Left ventricle myocardium inferior (tissue), 1 donor: Measurements from ENCODE around the gene CCDC74A. TPM values are rescaled to one million over a fixed set of nuclear protein-coding genes. Genes with fewer than 3 reads are reported as not detected.
"Not testable (repeated sequence)": the region's sequence is repeated elsewhere in the genome, so short reads cannot be mapped to it uniquely, and the experiment has no call there.

Source experiments
- DNase-seq: peaks from one replicate; pipeline ENCODE4 v3.0.0-alpha.2; 2020
- H3K27ac ChIP-seq: fragments of 200-600 bp; replicated peaks from 2 replicates; pipeline ENCODE4 v1.8.0; 2021
- H3K27me3 ChIP-seq: fragments of 200-600 bp; 2 replicates; pipeline ENCODE4 v1.8.0; 2021; ENCODE audit warnings: low read depth
- H3K36me3 ChIP-seq: fragments of 200-600 bp; 2 replicates; pipeline ENCODE4 v1.8.0; 2021
- H3K4me1 ChIP-seq: fragments of 200-600 bp; 2 replicates; pipeline ENCODE4 v1.8.0; 2021
- H3K4me3 ChIP-seq: fragments of 200-600 bp; 2 replicates; pipeline ENCODE4 v1.8.0; 2021; ENCODE audit warnings: mild to moderate bottlenecking, moderate library complexity
- H3K9me3 ChIP-seq: fragments of 200-600 bp; replicated peaks from 2 replicates; pipeline ENCODE4 v1.8.0; 2021
- CTCF ChIP-seq: fragments of 200-600 bp; IDR thresholded peaks from 2 replicates; pipeline ENCODE4 v1.8.0; 2021; ENCODE audit warnings: antibody characterized with exemption, mild to moderate bottlenecking, borderline replicate concordance
- intact Hi-C: fragments of 100-400 bp; cut with micrococcal nuclease; formaldehyde crosslinking; loops from one replicate; pipeline ENCODE4 v1.11.0; 2022
- total RNA-seq: library from RNA; stranded (reverse); fragmentation: NEBNext Ultra II Directional; extraction: Animal tissue kit (Norgen Biotek cat#: 25700); gene quantifications from one replicate; pipeline ENCODE4 v1.2.1, GENCODE V29; 2021
- donor health status: DM: no; HTN: yes; CAD: no; lungs with severe emphysema.

Gene CCDC74A
- total RNA-seq, 1 donor from 2014 or later = 1.1 TPM

GRCh38 chr2:131516621-131517020 is 11.1 kb upstream of the CCDC74A start:
- peaks cover 20% of the 10 kb centered on the region for H3K36me3 ChIP-seq
- intact Hi-C loops = not testable (repeated sequence)
- peak; percentile 59 for DNase-seq

GRCh38 chr2:131517106-131517831 is 10.4 kb upstream of the CCDC74A start:
- peaks cover 20% of the 10 kb centered on the region for H3K36me3 ChIP-seq
- no peak overlapping the region for H3K27ac ChIP-seq
- no peak for TF ChIP-seq CTCF
- H3K27me3 ChIP-seq = no peaks in the 10 kb centered on the region
- intact Hi-C loops = no loop called here
- peaks cover 5% of the 10 kb centered on the region for H3K4me1 ChIP-seq
- H3K4me3 ChIP-seq = no peak overlapping the region
- DNase-seq = no peak
- no peaks in the 10 kb centered on the region for H3K9me3 ChIP-seq

More at GRCh38 chr2:131516621-131517020, 11.1 kb upstream of the CCDC74A start:
- H3K4me3 ChIP-seq, H3K4me1 ChIP-seq, H3K27ac ChIP-seq, H3K9me3 ChIP-seq, H3K27me3 ChIP-seq: not testable (repeated sequence)
- TF ChIP-seq CTCF = peak; percentile 57

- intact Hi-C loops, H3K4me1 ChIP-seq, DNase-seq, H3K27me3 ChIP-seq, H3K4me3 ChIP-seq, H3K27ac ChIP-seq, H3K9me3 ChIP-seq: not testable (repeated sequence)
- peaks cover 20% of the 10 kb centered on the region for H3K36me3 ChIP-seq
Observed at GRCh38 chr2:131517856-131518255, 9.8 kb upstream of the CCDC74A start.

GRCh38 chr2:131518531-131518930 is 9.2 kb upstream of the CCDC74A start:
- DNase-seq, H3K9me3 ChIP-seq, intact Hi-C loops, H3K27ac ChIP-seq, H3K4me3 ChIP-seq, H3K4me1 ChIP-seq, H3K27me3 ChIP-seq: not testable (repeated sequence)
- H3K36me3 ChIP-seq = peaks cover 20% of the 10 kb centered on the region

GRCh38 chr2:131519466-131519865 is 8.2 kb upstream of the CCDC74A start:
- no peak for TF ChIP-seq CTCF
- Histone ChIP-seq H3K36me3 (peaks cover 20% of the 10 kb centered on the region), H3K4me3 (no peak overlapping the region), H3K4me1 (peaks cover 5% of the 10 kb centered on the region), H3K9me3 (no peaks in the 10 kb centered on the region), H3K27me3 (no peaks in the 10 kb centered on the region), H3K27ac (no peak overlapping the region)
- DNase-seq = no peak
- intact Hi-C loops = no loop called here

GRCh38 chr2:131519871-131520470 is 7.7 kb upstream of the CCDC74A start:
- intact Hi-C loops, H3K4me1 ChIP-seq, H3K4me3 ChIP-seq, H3K9me3 ChIP-seq, DNase-seq, H3K27ac ChIP-seq, H3K27me3 ChIP-seq: not testable (repeated sequence)
- H3K36me3 ChIP-seq = peaks cover 20% of the 10 kb centered on the region

- no peak for DNase-seq
- Histone ChIP-seq H3K9me3 (no peaks in the 10 kb centered on the region), H3K27ac (no peak overlapping the region), H3K27me3 (no peaks in the 10 kb centered on the region), H3K4me3 (no peak overlapping the region), H3K4me1 (peaks cover 5% of the 10 kb centered on the region), H3K36me3 (peaks cover 20% of the 10 kb centered on the region)
- no peak for TF ChIP-seq CTCF
- intact Hi-C loops = no loop called here
Observed at GRCh38 chr2:131520526-131520925, 7.2 kb upstream of the CCDC74A start.

GRCh38 chr2:131521524-131521923 is 6.2 kb upstream of the CCDC74A start:
- H3K4me3 ChIP-seq, intact Hi-C loops, H3K9me3 ChIP-seq, DNase-seq, H3K4me1 ChIP-seq, H3K27me3 ChIP-seq, H3K27ac ChIP-seq: not testable (repeated sequence)
- H3K36me3 ChIP-seq = peaks cover 20% of the 10 kb centered on the region
